Right renal pelvis (tissue), 4 donors: ENCODE data around the gene SLC25A24. TPM values are rescaled to one million over a fixed set of nuclear protein-coding genes. Genes with fewer than 3 reads are reported as not detected.
A peak's percentile ranks its signal among the peaks of the same experiment; 100 is the strongest.
"Not testable (repeated sequence)": the region's sequence is repeated elsewhere in the genome, so short reads cannot be mapped to it uniquely, and the experiment has no call there.

ENCODE experiments used
- DNase-seq, 4 donors: peaks; one replicate each; pipeline ENCODE4 v3.0.0-alpha.2; 2013; ENCODE audit warnings: low read depth in 4 of 4, low spot score in 3 of 4, missing footprints in 1 of 4
- polyA plus RNA-seq, 4 donors: library from polyadenylated mRNA; unstranded; fragments of 120-200 nt; gene quantifications; one replicate each; pipeline ENCODE4 v1.2.1, GENCODE V29; 2013; ENCODE audit not compliant: insufficient read length in 4 of 4

SLC25A24 gene
- polyA plus RNA-seq, 4 donors = 55.3 to 69.8 (median 67.1) TPM

DNA sequence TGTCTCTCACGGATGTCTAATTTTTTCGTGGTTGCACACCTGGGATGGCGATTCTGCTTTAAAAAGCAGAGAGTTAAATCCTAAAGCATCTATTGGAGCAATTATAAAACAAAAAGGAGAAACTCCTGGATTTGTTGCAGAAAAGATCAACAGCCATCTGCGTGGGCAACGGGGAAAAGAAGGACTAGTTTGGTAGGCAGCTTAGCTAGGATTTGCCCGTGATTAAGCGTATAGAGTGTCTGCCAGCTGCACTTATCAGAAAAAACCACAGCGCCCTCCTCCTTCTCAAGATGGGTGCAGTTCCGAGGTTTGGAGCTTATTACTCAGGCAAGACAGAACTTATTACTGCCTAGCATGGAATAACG, 526 bp upstream of the SLC25A24 start:
- peak in 3 of 4 donors; percentile 21 to 36 (median 22) for DNase-seq

- DNase-seq = peak; percentile 12 to 29 (median 20)
Observed at GRCh38 chr1:108199201-108199691, 897 bp downstream of the SLC25A24 start.

GRCh38 chr1:108194051-108194450, 6.1 kb downstream of the SLC25A24 start:
- no peak for DNase-seq

DNA sequence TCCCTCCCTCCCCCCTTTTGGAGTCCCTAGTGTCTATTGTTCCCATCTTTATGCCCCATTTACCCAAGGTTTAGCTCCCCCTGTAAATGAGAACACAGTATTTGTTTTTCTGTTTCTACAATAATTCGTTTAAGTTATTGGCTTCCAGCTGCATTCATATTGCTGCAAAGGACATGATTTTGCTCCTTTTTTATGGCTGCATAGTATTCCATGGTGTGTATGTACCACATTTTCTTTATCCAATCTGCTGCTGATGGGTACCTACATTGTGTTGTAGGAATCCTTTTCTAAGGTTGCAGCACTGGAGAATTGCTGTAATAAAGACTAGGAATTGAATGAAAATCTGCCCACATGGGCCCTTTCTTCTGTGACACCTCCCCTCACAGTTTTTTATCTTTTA, 6.8 kb downstream of the SLC25A24 start:
- DNase-seq = no peak

DNA sequence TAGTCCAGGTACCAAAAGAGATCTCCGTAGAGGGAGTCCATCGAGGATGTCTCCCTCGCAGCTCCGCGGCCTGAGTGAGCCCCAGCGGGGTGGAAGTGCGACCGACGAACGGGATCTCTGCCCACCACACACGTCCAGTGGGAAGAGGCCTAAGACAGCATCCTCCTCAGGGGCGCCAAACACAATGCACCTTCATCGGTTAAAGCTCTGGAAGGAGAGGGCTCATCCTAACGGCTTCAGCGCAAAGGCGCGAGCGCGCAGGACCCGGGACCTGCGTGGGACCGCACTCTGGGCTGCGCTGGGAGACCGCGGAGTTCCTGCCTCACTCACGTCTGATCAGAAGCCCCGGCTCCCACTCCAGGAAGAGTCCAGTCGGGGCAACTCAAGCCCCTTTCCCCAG, 7.6 kb downstream of the SLC25A24 start:
- no peak for DNase-seq

GRCh38 chr1:108190686-108191416, 9.3 kb downstream of the SLC25A24 start:
- DNase-seq = no peak

GRCh38 chr1:108190001-108190634, 10.0 kb downstream of the SLC25A24 start:
- no peak for DNase-seq

GRCh38 chr1:108188801-108189200, 11.3 kb downstream of the SLC25A24 start:
- DNase-seq = no peak

DNA sequence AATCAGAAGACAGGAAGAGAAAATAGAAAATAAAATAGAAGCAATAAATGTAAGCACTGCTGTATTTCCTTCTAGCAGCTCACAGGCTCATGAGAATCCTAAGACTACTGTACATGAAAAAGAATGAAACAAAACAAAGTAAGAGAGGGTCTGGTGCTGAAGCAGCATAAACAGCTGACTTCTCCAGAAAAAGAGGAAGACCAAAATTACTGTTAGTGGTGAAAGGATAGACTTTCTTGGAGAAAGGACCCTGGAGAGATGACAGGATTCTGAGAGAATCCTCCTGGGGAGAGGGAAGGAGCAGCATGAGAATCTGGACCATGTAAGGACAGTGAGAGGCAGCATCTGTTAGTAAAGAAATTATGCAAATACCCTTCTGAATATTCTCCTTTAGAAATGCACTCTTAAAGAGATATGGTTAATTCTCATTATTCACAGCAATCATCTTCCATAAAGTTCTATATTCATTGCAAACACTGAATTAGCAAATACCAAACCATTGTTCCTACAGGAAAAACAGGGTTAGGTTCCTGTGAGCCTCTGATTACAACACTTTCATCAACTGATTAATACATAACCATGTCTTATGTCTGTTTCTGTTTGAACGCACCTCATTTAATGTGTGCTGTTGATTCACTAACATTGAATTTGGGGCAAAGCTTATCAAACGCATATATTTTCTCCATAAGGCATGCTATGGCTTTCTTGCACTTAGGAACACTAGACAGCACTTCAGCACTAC, 17.0 kb downstream of the SLC25A24 start:
- no peak for DNase-seq

- DNase-seq = no peak
Observed at GRCh38 chr1:108179018-108179417, 21.1 kb downstream of the SLC25A24 start.

DNA sequence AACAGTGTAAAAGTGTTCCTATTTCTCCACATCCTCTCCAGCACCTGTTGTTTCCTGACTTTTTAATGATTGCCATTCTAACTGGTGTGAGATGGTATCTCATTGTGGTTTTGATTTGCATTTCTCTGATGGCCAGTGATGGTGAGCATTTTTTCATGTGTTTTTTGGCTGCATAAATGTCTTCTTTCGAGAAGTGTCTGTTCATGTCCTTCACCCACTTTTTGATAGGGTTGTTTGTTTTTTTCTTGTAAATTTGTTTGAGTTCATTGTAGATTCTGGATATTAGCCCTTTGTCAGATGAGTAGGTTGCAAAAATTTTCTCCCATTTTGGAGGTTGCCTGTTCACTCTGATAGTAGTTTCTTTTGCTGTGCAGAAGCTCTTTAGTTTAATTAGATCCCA, 37.7 kb downstream of the SLC25A24 start:
- DNase-seq = not testable (repeated sequence)

- DNase-seq = not testable (repeated sequence)
Observed at GRCh38 chr1:108159951-108160350, 40.2 kb downstream of the SLC25A24 start.

GRCh38 chr1:108158893-108159453, 41.2 kb downstream of the SLC25A24 start:
- no peak for DNase-seq

- DNase-seq = no peak
Observed at GRCh38 chr1:108154314-108154713, 45.8 kb downstream of the SLC25A24 start.

DNA sequence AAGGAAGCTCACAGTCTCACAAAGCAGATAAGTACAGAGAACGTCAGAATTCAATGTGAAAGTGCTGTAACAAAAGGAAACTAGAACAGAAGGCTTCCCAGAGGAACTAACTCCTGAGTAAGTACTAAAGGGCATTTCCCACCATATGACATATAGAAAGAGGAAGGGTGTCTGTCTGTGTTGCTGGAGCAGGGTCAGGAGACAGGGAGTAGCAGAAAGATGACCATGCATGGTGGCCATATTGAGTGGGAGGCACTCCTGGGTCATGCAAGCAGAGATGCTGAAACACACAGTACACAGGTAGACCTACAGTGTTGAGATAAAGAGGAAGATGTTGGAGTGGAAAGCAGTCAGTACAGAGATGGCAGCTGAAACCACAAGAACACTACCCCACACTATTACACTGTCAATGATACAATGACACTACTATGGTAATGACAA, 47.3 kb downstream of the SLC25A24 start:
- no peak for DNase-seq

- DNase-seq = no peak
Observed at GRCh38 chr1:108151548-108151947, 48.6 kb downstream of the SLC25A24 start.

DNA sequence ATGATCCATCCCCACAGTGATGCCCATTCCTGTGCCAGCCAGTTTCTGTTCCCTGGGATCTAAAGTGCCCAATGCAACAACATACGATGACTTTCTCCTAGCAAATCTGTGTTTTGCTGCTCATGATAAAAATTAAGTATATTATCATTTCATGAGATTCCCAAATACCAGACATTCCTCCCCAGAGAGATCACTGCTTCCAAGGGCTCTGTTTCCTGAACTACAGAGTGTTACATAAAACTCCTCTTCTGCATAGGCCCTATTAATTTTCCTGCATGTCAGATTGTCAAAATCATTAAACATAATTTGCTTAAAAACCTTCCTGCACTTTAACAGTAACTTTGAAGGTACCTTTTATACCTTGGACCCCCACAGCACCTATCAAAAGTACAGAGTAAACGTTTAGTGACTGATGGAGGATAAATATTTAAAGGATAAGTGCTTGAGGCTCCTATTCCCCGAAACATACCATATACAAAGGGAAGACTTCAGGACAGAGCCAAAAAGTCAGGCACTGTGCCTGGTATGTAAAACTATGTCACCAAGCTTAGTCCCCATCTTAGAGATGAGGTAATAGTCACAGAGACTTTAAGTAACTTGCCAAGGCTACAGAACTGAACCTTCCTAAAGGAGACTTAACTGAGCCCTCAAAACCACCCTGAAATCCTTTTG, 50.2 kb downstream of the SLC25A24 start:
- DNase-seq = no peak

DNA sequence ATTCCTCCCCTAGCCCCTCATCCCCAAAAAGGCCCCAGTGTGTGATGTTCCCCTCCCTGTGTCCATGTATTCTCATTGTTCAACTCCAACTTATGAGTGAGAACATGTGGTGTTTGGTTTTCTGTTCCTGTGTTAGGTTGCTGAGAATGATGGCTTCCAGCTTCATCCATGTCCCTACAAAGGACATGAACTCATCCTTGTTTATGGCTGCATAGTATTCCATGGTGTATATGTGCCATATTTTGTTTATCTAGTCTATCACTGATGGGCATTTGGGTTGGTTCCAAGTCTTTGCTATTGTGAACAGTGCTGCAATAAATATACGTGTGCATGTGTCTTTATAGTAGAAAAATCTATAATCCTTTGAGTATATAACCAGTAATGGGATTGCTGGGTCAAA, 55.6 kb downstream of the SLC25A24 start:
- not testable (repeated sequence) for DNase-seq

GRCh38 chr1:108142773-108143394, 57.3 kb downstream of the SLC25A24 start:
- no peak for DNase-seq

GRCh38 chr1:108142258-108142657, 57.9 kb downstream of the SLC25A24 start:
- no peak for DNase-seq
